B cell (primary cell): ENCODE measurements around the gene RECK. TPM values are rescaled to one million over a fixed set of nuclear protein-coding genes. Genes with fewer than 3 reads are reported as not detected.

Source experiments
- ATAC-seq: fragments of 200-7000 bp; cut with Tn5 transposase; one replicate; pipeline ENCODE4 v1.10.0; 2021; ENCODE audit warnings: low read depth, mild to moderate bottlenecking, moderate number of reproducible peaks, moderate library complexity
- CTCF ChIA-PET: fragments of 350-600 bp; sonication (Branson Sonifier 250); formaldehyde crosslinking; loops from one replicate; lab custom pipeline; 2021; ENCODE audit warnings: antibody characterized with exemption, inconsistent platforms; lab: Charles Lee
- POLR2A ChIA-PET: fragments of 350-600 bp; sonication (Branson Sonifier 250); formaldehyde crosslinking; loops from one replicate; lab custom pipeline; 2021; ENCODE audit warnings: antibody characterized with exemption; lab: Charles Lee
- DNase-seq: peaks from one replicate; pipeline ENCODE4 v3.0.0; 2013
- H2AFZ ChIP-seq: 2 replicates; pipeline ENCODE4 v1.6.1; 2012; ENCODE audit warnings: mild to moderate bottlenecking, low read depth, low read length; ENCODE audit not compliant: insufficient read depth, poor library complexity, severe bottlenecking
- H3K27ac ChIP-seq, 2 donors: 1 replicate in 1 of 2; 2 replicates in 1 of 2; pipeline ENCODE4 v1.5.1; 2012 to 2013; ENCODE audit warnings: low read length in 2 of 2, mild to moderate bottlenecking in 2 of 2, moderate library complexity in 1 of 2
- H3K27me3 ChIP-seq, 4 experiments: fragments of 200-600 bp in 1 of 4; sonication (generic) in 1 of 4; replicated peaks in 1 of 4; 1 replicate in 2 of 4; 2 replicates in 2 of 4; pipeline versions ENCODE4 v1.6.1 to v1.7.0; 2013 to 2016; ENCODE audit warnings: low read length in 3 of 4, mild to moderate bottlenecking in 2 of 4, mixed read lengths in 1 of 4, moderate library complexity in 1 of 4; ENCODE audit not compliant: insufficient read depth in 4 of 4, control insufficient read depth in 3 of 4; ENCODE audit errors: control extremely low read depth in 1 of 4
- H3K36me3 ChIP-seq, 2 experiments: replicated peaks in 1 of 2; 1 replicate in 1 of 2; 2 replicates in 1 of 2; pipeline versions ENCODE4 v1.6.1 to v1.7.1; 2013; ENCODE audit warnings: low read length in 1 of 2; ENCODE audit not compliant: insufficient read depth in 2 of 2, control insufficient read depth in 1 of 2; ENCODE audit errors: control extremely low read depth in 1 of 2, extremely low read depth in 1 of 2
- H3K4me1 ChIP-seq, 2 donors: fragments of 200-600 bp in 1 of 2; sonication (generic) in 1 of 2; 1 replicate in 1 of 2; 2 replicates in 1 of 2; pipeline versions ENCODE4 v1.5.1 to v1.6.1; 2013 to 2017; ENCODE audit warnings: low read length in 2 of 2; ENCODE audit not compliant: control insufficient read depth in 2 of 2, insufficient read depth in 2 of 2
- H3K4me2 ChIP-seq: replicated peaks from 2 replicates; pipeline ENCODE3; 2012; ENCODE audit warnings: mild to moderate bottlenecking, low read depth, low read length; ENCODE audit not compliant: poor library complexity, severe bottlenecking
- H3K4me3 ChIP-seq, 5 experiments: fragments of 200-600 bp in 1 of 5; sonication (generic) in 1 of 5; 1 replicate in 3 of 5; 2 replicates in 2 of 5; pipeline versions ENCODE4 v1.5.1 to v1.7.0; 2011 to 2016; ENCODE audit warnings: low read length in 4 of 5, mild to moderate bottlenecking in 4 of 5, low read depth in 2 of 5, control low read depth in 1 of 5, moderate library complexity in 1 of 5; ENCODE audit not compliant: insufficient read depth in 1 of 5; ENCODE audit errors: control extremely low read depth in 1 of 5, extremely low read depth in 1 of 5
- H3K79me2 ChIP-seq: fragments of 200-600 bp; sonication (generic); one replicate; pipeline ENCODE4 v1.6.0; 2016; ENCODE audit warnings: low read length; ENCODE audit not compliant: control insufficient read depth, insufficient read depth
- H3K9ac ChIP-seq: fragments of 200-600 bp; sonication (generic); 2 replicates; pipeline ENCODE4 v1.6.1; 2017; ENCODE audit warnings: mild to moderate bottlenecking, low read length, moderate library complexity
- H3K9me3 ChIP-seq, 3 donors: one replicate each; pipeline versions ENCODE4 v1.6.1 to v1.7.1; 2013; ENCODE audit warnings: low read length in 2 of 3; ENCODE audit not compliant: control insufficient read depth in 2 of 3, insufficient read depth in 1 of 3; ENCODE audit errors: control extremely low read depth in 1 of 3
- H4K20me1 ChIP-seq: 2 replicates; pipeline ENCODE4 v1.6.0; 2012; ENCODE audit warnings: mild to moderate bottlenecking, low read length; ENCODE audit not compliant: insufficient read depth, control insufficient read depth, poor library complexity, severe bottlenecking
- H3K27ac Mint-ChIP-seq: one replicate; pipeline ENCODE4 v1.8.0; 2021; ENCODE audit warnings: mixed read lengths
- H3K27me3 Mint-ChIP-seq: one replicate; pipeline ENCODE4 v1.8.0; 2021; ENCODE audit warnings: mixed read lengths
- H3K4me1 Mint-ChIP-seq: one replicate; pipeline ENCODE4 v1.8.0; 2021; ENCODE audit warnings: mixed read lengths
- H3K4me3 Mint-ChIP-seq: one replicate; pipeline ENCODE4 v1.8.0; 2021; ENCODE audit warnings: mixed read lengths
- H3K9me3 Mint-ChIP-seq: one replicate; pipeline ENCODE4 v1.8.0; 2022; ENCODE audit warnings: mixed read lengths; ENCODE audit not compliant: insufficient read depth
- EZH2 ChIP-seq: IDR thresholded peaks from 2 replicates; pipeline ENCODE4 v1.6.1; 2012; ENCODE audit warnings: borderline replicate concordance, low read depth, mild to moderate bottlenecking, moderate library complexity, low read length; ENCODE audit not compliant: insufficient read depth, poor library complexity, severe bottlenecking
- WGBS: methylation state at CpG from one replicate; pipeline ENCODE4 v1.1.5; 2013; ENCODE audit warnings: missing lambda C conversion rate; ENCODE audit not compliant: insufficient coverage; 5-methylcytosine and 5-hydroxymethylcytosine counted together
- intact Hi-C: fragments of 100-400 bp; cut with micrococcal nuclease; formaldehyde crosslinking; loops from one replicate; pipeline ENCODE4 v1.10.0; 2022
- polyA plus RNA-seq: library from polyadenylated mRNA; depleted of rRNA; stranded (reverse); fragments of >200 nt; gene quantifications from 2 replicates; pipeline ENCODE4 v1.2.3, GENCODE V29; 2012
- total RNA-seq, 2 donors: library from RNA; stranded (reverse); fragments of 120-200 nt in 1 of 2; gene quantifications; 1 replicate in 1 of 2; 2 replicates in 1 of 2; pipeline versions ENCODE4 v1.2.3 to v1.2.4, GENCODE V29; 2013 to 2022
- TF ChIP-seq, protein P1 (sequence below): fragments of 200-600 bp; IDR thresholded peaks from one replicate; pipeline ENCODE4 v1.8.0; 2022; ENCODE audit warnings: antibody characterized with exemption, mild to moderate bottlenecking

Gene RECK
- total and polyA plus RNA-seq, 2 donors (not counting 1 experiment from before 2014, with no cell fraction given): 5.6 to 7.7 TPM

DNA sequence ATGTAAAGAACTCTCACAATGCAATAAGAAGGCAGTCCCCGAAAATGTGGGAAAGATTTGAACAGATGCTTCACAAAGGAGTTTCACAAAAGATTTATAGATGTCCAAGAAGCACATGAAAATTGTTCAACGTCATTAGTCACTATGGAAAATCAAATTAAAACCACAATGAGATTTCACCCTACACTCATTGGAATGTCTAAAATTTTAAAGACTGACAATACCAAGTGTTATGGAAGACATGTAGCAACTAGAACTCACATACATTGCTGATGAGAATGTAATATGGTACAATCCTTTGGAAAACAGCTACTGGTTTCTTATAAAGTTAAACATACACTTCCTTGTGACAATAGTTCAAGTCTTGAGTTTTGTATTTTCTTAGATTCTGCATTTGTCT is 11.0 kb upstream of the RECK start:
- Histone ChIP-seq H3K9me3 (no peaks in the 10 kb centered on the region), H3K27me3 (no peaks in the 10 kb centered on the region), H2AFZ (no peak overlapping the region), H3K4me1 (peaks cover 4 to 10% of the 10 kb centered on the region in 2 donors), H3K4me3 (no peak overlapping the region), H4K20me1 (no peaks in the 10 kb centered on the region), H3K27ac (no peak overlapping the region), H3K4me2 (no peak overlapping the region), H3K9ac (no peak overlapping the region), H3K79me2 (no peaks in the 10 kb centered on the region), H3K36me3 (no peaks in the 10 kb centered on the region)
- WGBS: no CpG with 5 or more reads among the region's 2 CpGs
- TF ChIP-seq, protein P1, sequence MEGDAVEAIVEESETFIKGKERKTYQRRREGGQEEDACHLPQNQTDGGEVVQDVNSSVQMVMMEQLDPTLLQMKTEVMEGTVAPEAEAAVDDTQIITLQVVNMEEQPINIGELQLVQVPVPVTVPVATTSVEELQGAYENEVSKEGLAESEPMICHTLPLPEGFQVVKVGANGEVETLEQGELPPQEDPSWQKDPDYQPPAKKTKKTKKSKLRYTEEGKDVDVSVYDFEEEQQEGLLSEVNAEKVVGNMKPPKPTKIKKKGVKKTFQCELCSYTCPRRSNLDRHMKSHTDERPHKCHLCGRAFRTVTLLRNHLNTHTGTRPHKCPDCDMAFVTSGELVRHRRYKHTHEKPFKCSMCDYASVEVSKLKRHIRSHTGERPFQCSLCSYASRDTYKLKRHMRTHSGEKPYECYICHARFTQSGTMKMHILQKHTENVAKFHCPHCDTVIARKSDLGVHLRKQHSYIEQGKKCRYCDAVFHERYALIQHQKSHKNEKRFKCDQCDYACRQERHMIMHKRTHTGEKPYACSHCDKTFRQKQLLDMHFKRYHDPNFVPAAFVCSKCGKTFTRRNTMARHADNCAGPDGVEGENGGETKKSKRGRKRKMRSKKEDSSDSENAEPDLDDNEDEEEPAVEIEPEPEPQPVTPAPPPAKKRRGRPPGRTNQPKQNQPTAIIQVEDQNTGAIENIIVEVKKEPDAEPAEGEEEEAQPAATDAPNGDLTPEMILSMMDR: no peak
- TF ChIP-seq EZH2: no peak
- no peaks in the 10 kb centered on the region for H3K27me3 Mint-ChIP-seq
- H3K27ac Mint-ChIP-seq: no peak overlapping the region
- no peak overlapping the region for H3K4me3 Mint-ChIP-seq
- peaks cover 13% of the 10 kb centered on the region for H3K4me1 Mint-ChIP-seq
- ChIA-PET POLR2A (no interaction called here), CTCF (interaction anchor here (2.1 to 4.8 kb wide), 3 partner anchors 17 to 123 kb away, joined by 4 to 56 read pairs (median 6); no protein-coding TSS in a partner anchor)
- DNase-seq (no peak), ATAC-seq (no peak)
- H3K9me3 Mint-ChIP-seq: no peaks in the 10 kb centered on the region
- intact Hi-C loops: no loop called here

DNA sequence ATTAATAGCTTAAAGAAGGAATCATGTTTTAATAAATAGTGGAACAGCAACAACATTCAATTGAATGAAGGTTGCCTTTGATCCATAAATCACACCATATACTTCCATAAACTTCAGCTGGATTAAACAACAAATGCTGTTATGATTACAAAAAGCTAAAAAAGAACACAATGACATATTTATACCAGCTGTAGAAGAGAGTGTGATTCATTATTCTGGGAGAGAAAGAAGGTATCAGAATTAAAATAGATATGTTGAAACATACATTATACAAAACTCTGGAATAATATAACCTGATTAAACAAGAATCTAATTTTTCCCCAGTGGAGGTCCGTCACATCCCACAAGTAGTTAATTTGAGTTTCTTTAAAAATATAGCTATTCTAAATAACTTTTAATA is 7.5 kb upstream of the RECK start:
- ChIA-PET POLR2A (no interaction called here), CTCF (interaction anchor here (0.5 to 1.8 kb wide), 6 partner anchors 8 to 76 kb away, joined by 3 to 6 read pairs (median 4); no protein-coding TSS in a partner anchor)
- intact Hi-C loops: no loop called here
- H3K27me3 Mint-ChIP-seq: no peaks in the 10 kb centered on the region
- Histone ChIP-seq H3K4me3 (no peak overlapping the region), H3K27me3 (no peaks in the 10 kb centered on the region), H3K4me1 (peaks cover 4 to 10% of the 10 kb centered on the region in 2 donors), H3K36me3 (no peaks in the 10 kb centered on the region), H2AFZ (no peak overlapping the region), H3K9me3 (no peaks in the 10 kb centered on the region), H3K79me2 (no peaks in the 10 kb centered on the region), H4K20me1 (no peaks in the 10 kb centered on the region), H3K27ac (no peak overlapping the region), H3K9ac (no peak overlapping the region), H3K4me2 (no peak overlapping the region)
- no CpG with 5 or more reads among the region's 1 CpG for WGBS
- no peak overlapping the region for H3K27ac Mint-ChIP-seq
- no peak overlapping the region for H3K4me3 Mint-ChIP-seq
- ATAC-seq (no peak), DNase-seq (no peak)
- H3K4me1 Mint-ChIP-seq: peaks cover 13% of the 10 kb centered on the region
- no peak for TF ChIP-seq EZH2
- TF ChIP-seq, protein P1: no peak
- no peaks in the 10 kb centered on the region for H3K9me3 Mint-ChIP-seq
